ELR (cell line): ENCODE measurements around the gene RERE.
"Not testable (repeated sequence)": the region's sequence is repeated elsewhere in the genome, so short reads cannot be mapped to it uniquely, and the experiment has no call there.

Experiments used
- DNase-seq: peaks from one replicate; pipeline ENCODE4 v3.0.0-alpha.2; 2015; ENCODE audit warnings: low read depth

RERE gene

DNA sequence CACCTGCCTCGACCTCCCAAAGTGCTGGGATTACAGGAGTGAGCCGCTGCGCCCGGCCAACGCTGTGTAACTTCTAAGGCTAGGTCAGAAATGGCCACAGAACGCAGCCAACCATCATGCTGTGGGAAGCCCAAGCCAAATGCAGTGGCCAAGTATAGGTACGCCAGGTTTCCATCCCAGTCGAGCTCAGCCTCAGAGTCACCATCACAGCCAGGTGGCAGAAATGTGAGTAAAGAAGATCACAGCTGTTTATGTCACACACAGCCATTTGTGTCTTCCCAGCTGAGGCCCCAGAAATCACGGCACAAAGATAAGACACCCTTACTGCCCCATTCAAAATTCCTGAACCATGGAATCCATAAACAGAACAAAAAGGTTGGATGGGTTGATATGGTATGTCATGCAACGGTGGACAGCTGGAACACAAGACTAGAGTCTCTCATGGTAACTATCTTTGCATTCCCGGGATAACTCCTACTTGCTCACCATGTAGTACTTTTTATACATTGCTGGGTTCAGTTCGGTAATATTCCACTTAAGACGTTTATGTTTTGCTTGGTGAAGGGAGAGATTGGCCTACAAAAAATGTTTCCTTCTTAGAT lies 415.2 kb downstream of the RERE start:
- no peak for DNase-seq

DNA sequence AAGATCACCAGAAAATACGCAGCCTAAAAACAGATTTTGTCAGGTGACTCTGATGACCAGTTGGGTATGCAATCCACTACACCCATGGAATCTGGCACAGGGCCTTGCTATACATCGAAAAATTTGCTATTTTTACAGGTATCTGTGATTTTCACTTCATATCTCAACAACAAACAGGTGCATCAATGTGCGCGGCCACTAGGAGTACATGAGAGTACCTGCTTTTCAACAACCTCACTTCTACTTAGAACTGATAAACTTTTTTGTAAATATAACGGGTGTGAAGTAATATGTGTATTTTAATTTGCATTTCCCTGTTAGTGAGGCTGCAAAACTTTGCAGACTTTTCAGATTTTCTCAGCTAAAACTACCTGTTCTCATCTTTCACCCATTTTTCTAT lies 418.8 kb downstream of the RERE start:
- DNase-seq = no peak

DNA sequence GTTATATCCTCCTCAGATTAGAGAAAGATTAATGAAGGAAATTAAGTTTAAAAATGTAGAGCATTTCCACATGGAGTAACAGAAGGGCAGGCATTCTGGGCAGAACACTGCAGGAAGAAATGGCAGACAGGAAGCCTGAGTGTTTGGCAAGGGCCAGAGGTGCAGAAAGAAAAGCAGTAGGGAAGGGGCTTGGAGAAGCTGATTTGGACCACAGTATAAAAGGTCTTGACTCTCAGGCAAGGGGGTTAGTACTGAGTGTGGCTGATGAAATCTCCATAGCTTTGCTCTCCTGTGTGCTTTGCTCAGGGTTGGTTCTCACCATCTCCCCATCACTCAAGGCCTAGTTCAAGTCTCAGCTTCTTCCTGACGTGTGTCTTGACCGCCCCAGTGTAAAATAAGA lies 419.4 kb downstream of the RERE start:
- no peak for DNase-seq

DNA sequence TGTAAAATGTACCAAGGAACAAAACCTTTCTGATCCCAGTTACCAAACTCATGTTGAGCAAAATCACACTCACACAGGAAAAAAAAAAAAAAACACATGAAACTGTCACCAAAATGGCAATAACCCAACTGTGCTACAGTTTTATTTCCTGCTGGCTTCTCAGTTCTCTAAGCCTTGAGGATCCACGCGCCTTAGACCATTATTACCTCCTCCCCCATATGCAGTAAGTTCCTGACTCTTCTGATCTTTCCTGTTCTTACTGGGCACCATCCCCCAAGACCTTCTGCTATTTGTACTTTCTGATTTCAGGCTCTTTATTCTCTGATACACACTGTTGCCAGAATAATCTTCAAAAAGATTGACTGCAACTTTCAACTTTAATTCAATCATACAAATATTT lies 419.9 kb downstream of the RERE start:
- DNase-seq = peak; percentile 41

DNA sequence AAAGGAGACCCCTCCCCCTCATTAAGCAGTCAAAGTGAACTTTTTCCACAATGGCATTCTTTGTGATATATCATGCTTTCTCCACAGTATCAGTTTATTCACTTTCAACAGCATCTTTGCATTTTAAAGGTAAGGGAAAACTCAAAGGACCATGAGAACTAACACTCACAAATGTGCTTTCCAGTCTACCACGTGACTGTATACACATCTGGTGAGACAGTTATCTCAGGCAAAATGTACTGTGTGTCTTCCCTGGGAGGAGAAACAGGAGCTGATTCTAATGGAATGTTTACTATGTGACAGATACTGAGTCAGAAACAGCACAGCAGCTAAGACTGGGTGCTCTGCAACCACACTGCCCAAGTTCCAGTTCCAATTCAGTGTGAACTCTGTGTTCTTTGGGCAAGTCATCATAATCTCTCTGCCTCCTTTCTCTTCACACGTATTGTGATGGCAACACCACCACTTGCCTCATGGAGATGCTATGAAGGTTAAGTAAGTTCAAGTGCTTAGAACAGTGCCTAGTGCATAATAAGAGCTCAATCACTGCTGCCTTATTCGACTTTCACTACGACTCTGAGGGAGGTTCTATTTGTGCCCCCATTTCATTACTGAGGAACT lies 420.5 kb downstream of the RERE start:
- peak; percentile 98 for DNase-seq

DNA sequence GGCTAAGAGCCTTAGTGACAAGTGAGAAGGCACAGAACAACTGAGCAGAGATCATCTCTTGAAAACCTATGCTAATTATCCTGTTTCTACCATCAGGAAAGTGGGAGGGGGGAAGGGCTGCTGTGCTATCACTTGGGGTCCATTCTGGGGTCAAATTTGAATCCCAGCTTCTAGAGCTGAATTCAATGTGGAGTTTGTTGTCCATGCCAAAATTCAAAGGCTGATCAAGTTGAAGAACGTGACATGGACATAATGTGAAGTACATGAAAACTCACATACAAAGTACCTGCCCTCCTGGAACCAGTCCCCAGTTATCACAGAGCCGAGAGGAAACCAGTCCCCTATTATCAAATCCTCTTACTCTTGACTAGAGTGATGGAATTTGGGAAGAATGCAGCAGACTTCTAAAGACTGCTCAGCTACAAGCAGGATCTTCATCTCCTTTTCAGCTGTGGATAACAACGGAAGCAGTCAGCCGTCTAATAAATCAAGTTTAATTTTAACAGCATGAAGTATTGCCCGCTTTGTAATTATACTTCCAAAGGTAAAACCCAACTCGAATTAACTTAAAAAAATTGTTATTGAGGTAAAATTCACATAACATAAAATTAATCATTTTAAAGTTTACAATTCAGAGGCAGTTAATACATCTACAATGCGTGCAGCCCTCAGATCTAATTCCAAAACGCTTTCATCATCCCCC lies 421.2 kb downstream of the RERE start:
- DNase-seq = peak; percentile 71

DNA sequence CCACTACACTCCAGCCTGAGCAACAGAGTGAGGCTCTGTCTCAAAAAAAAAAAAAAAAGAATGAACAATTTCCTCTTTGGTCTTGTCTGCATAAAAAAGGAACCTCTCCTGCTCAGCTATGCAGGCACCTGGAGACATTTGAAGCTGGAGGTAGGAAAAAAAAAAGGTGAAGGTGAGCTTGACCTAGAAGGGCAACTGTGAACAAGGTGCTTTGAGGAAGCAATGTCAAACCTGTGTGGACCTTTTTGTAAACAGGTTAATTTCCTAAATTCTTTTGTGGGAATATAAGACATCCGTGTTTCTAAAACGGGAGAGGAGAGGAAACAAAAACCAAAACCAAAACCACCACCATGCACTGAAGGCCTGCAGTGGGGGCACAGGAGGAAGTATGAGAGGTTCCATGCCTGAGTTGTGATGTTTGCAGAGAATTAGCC lies 422.0 kb downstream of the RERE start:
- peak; percentile 10 for DNase-seq

DNA sequence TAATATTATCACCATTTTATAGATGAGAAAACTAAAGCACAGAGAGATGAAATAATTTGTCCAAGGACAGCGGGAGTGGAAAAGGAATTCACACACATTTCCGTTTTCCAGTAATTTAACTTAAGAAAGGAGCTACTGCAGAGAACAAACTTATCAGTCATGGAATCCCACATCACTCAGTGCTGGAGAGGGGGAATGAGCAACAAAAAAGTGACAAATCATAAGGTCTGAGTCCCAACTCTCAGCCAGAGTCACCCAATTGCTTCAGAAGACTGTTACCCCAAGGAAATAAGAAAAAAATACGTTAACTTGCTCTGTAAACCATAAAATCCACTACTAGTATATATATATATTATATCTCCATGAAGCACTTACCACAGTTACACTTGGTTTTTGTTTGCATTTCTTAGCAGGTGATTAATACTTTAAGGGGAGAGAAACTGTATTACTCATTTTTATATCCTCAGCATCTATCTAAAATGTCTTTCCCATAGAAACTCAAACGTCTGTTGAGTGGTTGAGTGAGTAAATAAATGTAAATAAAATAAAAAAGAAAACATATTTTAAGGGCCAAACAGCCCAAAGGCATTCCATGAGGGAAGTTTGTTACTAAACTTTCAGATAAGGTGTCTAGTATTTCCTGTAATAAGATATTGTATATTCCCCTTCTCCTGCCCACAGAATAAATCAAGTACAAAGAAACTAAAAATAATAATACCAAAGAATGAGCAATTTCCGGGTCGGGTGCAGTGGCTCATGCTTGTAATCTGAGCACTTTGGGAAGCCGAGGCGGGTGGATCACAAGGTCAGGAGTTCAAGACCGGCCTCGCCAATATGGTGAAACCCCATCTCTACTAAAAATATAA lies 422.8 kb downstream of the RERE start:
- peak; percentile 94 for DNase-seq

DNA sequence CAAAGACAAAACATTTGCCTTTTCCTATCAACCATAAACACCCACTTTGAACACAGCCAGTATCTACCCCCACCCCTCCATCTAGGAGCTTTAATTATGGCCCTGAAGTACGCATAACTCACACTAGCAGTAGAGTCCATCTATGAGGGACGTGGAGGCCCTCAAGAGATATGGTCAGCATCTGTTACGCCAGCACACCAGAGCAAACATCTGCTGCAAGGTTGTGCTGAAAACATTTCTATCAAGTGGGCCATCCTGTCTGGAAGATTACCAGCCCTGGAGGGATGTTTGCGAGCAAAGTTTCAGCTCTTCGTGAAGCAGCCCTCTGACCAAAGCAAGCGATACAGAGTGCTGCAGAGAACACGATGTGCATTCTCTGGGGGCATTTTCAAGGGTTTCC lies 424.9 kb downstream of the RERE start:
- no peak for DNase-seq

DNA sequence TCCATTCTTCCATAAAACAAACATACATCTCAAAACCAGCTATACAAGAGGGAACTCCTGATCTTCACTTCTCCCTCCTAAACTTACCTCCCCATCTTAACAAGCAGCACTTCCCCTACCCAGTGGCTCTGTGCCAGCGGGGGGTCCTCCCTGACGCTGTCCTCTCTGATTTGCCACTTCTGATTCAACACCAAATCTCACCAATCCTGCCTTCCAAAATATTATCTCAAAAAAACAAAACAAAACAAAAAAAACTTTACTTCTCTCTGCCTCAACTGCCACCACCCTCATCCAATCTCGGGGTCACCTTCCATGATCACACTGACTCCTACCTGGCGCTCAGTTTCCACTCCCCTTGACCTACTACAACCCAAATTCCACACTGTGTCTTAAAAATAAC lies 426.7 kb downstream of the RERE start:
- DNase-seq = no peak

DNA sequence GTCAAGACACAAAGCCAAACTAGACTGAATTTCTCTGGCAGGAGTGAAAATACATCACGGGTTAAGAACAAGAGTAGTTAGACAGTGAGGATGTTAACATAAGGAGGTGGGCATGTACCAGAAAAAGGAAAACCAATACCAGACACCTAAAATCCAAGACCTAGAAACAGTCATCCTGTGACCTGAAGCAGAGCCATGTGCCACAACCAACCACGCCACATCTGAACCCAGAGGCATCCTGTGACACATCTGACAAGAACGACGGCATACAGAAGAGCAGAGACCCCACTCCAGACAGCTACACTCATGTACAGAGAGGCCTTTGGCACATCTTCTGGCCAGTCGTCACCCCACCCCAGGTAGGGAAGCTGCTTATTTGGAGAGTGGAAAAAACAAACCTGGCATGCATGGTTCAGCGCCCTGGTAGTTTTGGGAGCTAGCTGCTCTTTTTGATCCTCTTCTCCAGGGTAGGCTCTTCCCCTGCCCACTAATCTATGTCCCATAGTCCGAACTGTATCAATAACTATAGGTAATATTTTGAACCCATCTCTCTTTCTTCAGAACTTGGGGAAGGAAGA lies 427.4 kb downstream of the RERE start:
- DNase-seq = no peak

DNA sequence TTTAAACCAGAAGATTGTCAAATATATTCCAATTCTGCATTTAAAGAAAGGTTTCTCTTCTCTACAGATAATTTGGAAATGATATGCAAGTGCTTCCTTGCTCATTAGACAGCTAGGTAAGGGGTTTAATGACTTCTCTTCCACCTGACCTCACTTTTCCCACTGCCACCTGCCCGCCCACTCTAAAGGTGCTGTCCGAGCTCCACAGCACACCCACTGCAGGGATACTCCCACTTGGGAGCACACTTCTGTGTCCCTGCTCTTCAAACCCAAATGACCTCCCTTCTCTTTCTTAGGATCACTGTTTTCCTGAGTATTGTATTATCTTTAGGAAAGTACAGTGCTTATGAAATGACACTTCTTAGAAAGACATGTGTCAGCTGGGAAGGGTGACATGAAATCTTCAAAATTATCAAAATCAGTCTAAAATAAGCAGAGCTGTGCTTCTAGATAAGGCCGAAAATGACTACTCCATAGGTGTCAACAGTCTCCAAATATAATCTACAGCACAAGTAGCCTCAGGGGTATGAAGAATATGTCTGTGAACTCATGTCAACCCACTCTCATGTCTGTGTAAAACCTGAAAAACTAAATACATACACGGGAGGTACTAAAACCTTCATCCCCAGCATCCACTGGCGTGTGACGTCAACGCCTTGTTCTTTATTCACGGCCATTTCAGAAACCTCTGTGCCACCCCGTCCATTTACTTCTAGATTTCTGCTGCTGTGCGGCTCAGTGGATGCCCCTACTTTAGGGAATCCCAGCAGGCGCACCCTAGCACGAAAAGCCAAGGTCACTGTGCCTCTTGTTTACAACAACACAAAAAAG lies 428.5 kb downstream of the RERE start:
- no peak for DNase-seq

DNA sequence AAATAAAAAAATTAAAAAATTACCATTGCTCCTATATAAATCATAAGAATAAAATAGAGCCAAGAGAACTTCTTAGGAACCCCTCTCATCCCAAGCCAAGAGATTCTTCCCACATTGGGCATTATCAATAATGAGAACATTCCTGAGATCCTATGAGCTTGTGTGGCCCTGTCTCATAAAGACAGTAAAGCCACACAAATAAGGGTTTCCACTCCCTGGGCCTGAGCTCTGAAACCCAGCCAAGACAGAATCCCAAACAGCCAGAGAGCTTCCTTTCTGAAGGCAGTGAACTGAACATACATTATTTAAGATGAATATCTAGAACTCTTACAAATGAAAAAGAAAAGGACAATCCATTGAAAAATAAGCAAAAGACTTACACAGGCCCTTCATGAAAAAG lies 431.2 kb downstream of the RERE start:
- DNase-seq = no peak

DNA sequence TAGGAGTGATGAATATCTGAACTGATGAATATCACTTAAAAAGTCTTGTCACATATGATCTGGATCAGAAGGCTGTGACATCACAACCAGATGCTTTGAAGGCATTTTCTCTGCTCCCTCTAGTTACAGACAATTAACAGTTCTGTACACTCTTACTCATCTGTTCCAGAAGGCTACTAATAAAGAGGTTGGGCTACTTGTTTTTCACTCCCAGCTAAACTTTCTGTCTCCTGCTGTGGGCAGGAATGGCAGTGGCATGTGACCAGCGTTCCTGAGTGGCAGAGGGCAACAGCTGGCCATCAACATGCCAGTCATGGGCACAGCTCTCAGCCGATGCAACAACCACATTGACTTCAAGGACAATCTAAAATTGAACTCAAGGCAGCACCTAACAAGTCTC lies 432.9 kb downstream of the RERE start:
- peak; percentile 21 for DNase-seq

DNA sequence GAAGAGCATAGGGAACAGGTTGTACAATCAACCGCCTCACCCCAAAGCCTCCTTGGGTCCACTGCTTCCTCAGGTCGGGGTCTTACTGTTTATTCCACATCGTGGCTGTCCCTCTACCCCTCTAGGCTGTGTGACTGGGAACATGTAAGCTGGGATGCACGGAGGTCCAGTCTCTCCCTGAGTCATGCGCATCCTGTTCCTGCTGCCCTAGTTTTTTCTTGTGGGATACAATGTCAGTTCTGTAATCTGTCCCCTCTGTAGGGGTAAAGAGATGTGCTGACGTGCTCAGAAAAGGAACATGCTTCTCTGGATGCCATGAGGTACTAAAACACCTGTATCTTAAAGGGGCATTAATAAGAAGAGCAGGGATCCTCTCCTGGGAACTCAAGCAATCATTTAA lies 433.4 kb downstream of the RERE start:
- DNase-seq = peak; percentile 55

DNA sequence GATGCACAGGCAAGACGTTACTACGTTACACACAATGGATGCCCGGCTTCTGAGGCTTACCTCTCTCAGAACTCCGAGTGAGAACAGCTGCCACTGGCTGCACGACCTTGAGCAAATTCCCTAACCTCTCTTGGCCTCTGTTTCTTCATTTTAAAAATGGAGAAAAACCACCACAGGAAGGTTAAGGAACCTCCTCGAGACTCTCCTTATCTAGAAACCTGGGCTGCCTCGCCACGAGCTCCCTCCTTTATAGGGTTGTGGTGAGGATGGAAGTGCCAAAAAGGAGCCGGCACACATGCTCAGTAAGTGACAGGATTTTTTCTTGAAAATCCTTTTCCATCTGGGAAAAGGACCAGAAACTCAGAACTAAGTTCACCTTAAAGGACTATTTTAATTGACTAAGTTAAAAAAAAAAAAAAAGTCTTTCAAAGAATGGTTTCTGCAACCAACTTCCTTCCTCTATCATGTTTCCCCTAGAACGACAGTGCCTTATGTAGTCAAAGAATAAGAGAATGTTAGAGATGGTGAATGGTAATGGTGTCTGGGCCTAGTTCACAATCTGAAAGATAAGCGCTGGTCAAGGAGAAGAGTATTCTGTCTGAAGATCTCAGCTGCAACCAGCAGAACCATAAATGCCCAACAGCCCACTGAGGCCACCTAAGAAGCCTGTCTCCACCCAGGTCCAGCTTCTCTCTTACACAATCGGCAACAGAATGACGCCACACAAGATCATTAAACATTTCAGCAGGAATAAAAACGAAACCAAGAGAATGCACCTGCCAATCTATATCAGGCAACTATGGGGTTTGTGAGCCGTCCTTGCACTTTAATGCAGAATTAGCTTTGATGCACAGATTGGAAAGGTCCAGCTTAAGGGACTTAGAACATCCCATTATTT lies 434.6 kb downstream of the RERE start:
- no peak for DNase-seq

DNA sequence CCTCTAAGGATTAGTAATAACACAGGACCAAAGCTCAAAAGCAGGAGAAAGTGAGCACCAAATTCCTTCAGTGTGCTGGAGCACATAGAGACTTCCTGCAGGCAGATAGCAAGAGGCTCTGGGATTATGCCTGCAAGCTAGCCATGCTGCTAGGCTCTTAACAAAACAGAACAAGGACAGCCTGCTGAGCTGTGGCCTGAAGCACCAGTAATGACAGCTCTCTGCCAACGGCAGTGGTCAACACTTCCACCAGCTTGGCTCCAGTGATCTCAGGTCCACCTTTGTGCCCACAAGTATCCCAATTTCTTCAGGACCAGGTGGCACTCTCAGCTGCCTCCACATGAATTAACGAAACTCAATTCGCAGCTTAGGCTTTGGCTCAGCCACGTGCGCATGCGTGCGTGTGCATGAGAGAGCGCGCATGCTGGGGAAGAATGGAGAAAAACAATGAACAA lies 435.4 kb downstream of the RERE start:
- no peak for DNase-seq

DNA sequence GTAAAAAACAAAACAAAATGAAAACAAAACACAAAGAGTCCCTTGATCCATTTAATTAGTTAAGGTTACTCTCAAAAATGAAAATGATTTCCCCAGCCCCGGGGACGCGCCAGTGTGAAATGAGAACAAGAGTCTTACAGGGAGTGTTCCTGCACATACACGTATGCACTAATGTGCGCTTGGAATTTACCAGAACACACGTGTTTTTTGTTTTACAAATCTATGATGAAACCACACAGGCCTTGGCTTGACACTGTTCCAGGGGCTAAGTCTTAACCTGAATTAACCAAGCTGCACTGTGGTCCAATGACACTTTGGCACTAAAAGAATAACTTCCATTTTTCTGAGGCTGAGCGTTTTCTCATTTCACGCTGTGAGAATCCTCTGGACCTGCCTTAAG lies 435.8 kb downstream of the RERE start:
- DNase-seq = no peak

DNA sequence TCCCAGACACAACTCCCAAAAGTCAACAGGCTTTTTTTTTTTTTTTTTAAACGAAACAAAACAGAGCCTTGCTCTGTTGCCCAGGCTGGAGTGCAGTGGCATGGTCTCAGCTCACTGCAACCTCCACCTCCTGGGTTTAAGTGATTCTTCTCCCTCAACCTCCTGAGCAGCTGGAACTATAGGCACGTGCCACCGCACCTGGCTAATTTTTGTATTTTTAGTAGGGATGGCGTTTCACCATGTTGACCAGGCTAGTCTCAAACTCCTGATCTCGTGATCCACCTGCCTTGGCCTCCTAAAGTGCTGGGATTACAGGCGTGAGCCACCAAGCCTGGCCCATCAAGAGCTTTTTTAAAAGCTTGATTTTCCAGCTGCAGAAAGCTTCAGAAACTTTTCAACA lies 437.1 kb downstream of the RERE start:
- DNase-seq = not testable (repeated sequence)

DNA sequence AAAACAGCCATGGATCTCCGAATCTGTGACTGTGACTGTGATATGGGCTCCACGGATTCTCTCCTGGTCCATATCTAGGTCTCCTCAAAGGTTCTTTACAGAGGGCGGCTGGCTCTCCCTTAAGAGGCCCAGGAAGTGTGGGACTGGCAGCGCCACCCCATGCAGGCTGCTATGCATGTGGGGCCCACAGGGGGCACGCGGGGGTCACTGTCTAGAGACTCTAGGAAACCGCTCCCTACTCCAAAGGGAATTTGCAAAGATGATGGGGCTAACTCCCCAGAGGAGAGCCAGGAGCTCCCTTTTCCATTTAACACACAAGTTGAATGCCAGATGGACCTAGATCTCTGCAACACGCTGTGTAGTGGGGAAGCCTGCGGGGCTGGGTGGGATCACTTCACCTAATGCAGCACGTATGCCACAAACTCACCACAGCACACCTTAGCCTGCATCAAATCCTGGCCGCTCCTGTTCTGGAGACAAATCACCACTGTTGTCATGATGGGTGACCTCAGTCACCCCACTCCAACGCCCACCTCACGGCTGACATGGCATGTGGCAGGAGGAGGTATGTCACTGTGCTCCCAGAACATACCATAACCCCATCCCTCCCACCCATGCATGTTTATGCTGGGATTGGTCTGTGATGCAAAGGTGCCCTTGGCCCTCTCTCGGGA lies 437.8 kb downstream of the RERE start:
- DNase-seq = no peak
